B cell (primary cell): ENCODE measurements around the gene MAPK10. TPM values are rescaled to one million over a fixed set of nuclear protein-coding genes. Genes with fewer than 3 reads are reported as not detected.

Experiments used
- ATAC-seq: fragments of 200-7000 bp; cut with Tn5 transposase; one replicate; pipeline ENCODE4 v1.10.0; 2021; ENCODE audit warnings: low read depth, mild to moderate bottlenecking, moderate number of reproducible peaks, moderate library complexity
- CTCF ChIA-PET: fragments of 350-600 bp; sonication (Branson Sonifier 250); formaldehyde crosslinking; loops from one replicate; lab custom pipeline; 2021; ENCODE audit warnings: antibody characterized with exemption, inconsistent platforms; lab: Charles Lee
- POLR2A ChIA-PET: fragments of 350-600 bp; sonication (Branson Sonifier 250); formaldehyde crosslinking; loops from one replicate; lab custom pipeline; 2021; ENCODE audit warnings: antibody characterized with exemption; lab: Charles Lee
- DNase-seq: peaks from one replicate; pipeline ENCODE4 v3.0.0; 2013
- H2AFZ ChIP-seq: 2 replicates; pipeline ENCODE4 v1.6.1; 2012; ENCODE audit warnings: mild to moderate bottlenecking, low read depth, low read length; ENCODE audit not compliant: insufficient read depth, poor library complexity, severe bottlenecking
- H3K27ac ChIP-seq, 2 donors: 1 replicate in 1 of 2; 2 replicates in 1 of 2; pipeline ENCODE4 v1.5.1; 2012 to 2013; ENCODE audit warnings: low read length in 2 of 2, mild to moderate bottlenecking in 2 of 2, moderate library complexity in 1 of 2
- H3K27me3 ChIP-seq, 4 experiments: fragments of 200-600 bp in 1 of 4; sonication (generic) in 1 of 4; replicated peaks in 1 of 4; 1 replicate in 2 of 4; 2 replicates in 2 of 4; pipeline versions ENCODE4 v1.6.1 to v1.7.0; 2013 to 2016; ENCODE audit warnings: low read length in 3 of 4, mild to moderate bottlenecking in 2 of 4, mixed read lengths in 1 of 4, moderate library complexity in 1 of 4; ENCODE audit not compliant: insufficient read depth in 4 of 4, control insufficient read depth in 3 of 4; ENCODE audit errors: control extremely low read depth in 1 of 4
- H3K36me3 ChIP-seq, 2 experiments: replicated peaks in 1 of 2; 1 replicate in 1 of 2; 2 replicates in 1 of 2; pipeline versions ENCODE4 v1.6.1 to v1.7.1; 2013; ENCODE audit warnings: low read length in 1 of 2; ENCODE audit not compliant: insufficient read depth in 2 of 2, control insufficient read depth in 1 of 2; ENCODE audit errors: control extremely low read depth in 1 of 2, extremely low read depth in 1 of 2
- H3K4me1 ChIP-seq, 2 donors: fragments of 200-600 bp in 1 of 2; sonication (generic) in 1 of 2; 1 replicate in 1 of 2; 2 replicates in 1 of 2; pipeline versions ENCODE4 v1.5.1 to v1.6.1; 2013 to 2017; ENCODE audit warnings: low read length in 2 of 2; ENCODE audit not compliant: control insufficient read depth in 2 of 2, insufficient read depth in 2 of 2
- H3K4me2 ChIP-seq: replicated peaks from 2 replicates; pipeline ENCODE3; 2012; ENCODE audit warnings: mild to moderate bottlenecking, low read depth, low read length; ENCODE audit not compliant: poor library complexity, severe bottlenecking
- H3K4me3 ChIP-seq, 5 experiments: fragments of 200-600 bp in 1 of 5; sonication (generic) in 1 of 5; 1 replicate in 3 of 5; 2 replicates in 2 of 5; pipeline versions ENCODE4 v1.5.1 to v1.7.0; 2011 to 2016; ENCODE audit warnings: low read length in 4 of 5, mild to moderate bottlenecking in 4 of 5, low read depth in 2 of 5, control low read depth in 1 of 5, moderate library complexity in 1 of 5; ENCODE audit not compliant: insufficient read depth in 1 of 5; ENCODE audit errors: control extremely low read depth in 1 of 5, extremely low read depth in 1 of 5
- H3K79me2 ChIP-seq: fragments of 200-600 bp; sonication (generic); one replicate; pipeline ENCODE4 v1.6.0; 2016; ENCODE audit warnings: low read length; ENCODE audit not compliant: control insufficient read depth, insufficient read depth
- H3K9ac ChIP-seq: fragments of 200-600 bp; sonication (generic); 2 replicates; pipeline ENCODE4 v1.6.1; 2017; ENCODE audit warnings: mild to moderate bottlenecking, low read length, moderate library complexity
- H3K9me3 ChIP-seq, 3 donors: one replicate each; pipeline versions ENCODE4 v1.6.1 to v1.7.1; 2013; ENCODE audit warnings: low read length in 2 of 3; ENCODE audit not compliant: control insufficient read depth in 2 of 3, insufficient read depth in 1 of 3; ENCODE audit errors: control extremely low read depth in 1 of 3
- H4K20me1 ChIP-seq: 2 replicates; pipeline ENCODE4 v1.6.0; 2012; ENCODE audit warnings: mild to moderate bottlenecking, low read length; ENCODE audit not compliant: insufficient read depth, control insufficient read depth, poor library complexity, severe bottlenecking
- H3K27ac Mint-ChIP-seq: one replicate; pipeline ENCODE4 v1.8.0; 2021; ENCODE audit warnings: mixed read lengths
- H3K27me3 Mint-ChIP-seq: one replicate; pipeline ENCODE4 v1.8.0; 2021; ENCODE audit warnings: mixed read lengths
- H3K4me1 Mint-ChIP-seq: one replicate; pipeline ENCODE4 v1.8.0; 2021; ENCODE audit warnings: mixed read lengths
- H3K4me3 Mint-ChIP-seq: one replicate; pipeline ENCODE4 v1.8.0; 2021; ENCODE audit warnings: mixed read lengths
- H3K9me3 Mint-ChIP-seq: one replicate; pipeline ENCODE4 v1.8.0; 2022; ENCODE audit warnings: mixed read lengths; ENCODE audit not compliant: insufficient read depth
- EZH2 ChIP-seq: IDR thresholded peaks from 2 replicates; pipeline ENCODE4 v1.6.1; 2012; ENCODE audit warnings: borderline replicate concordance, low read depth, mild to moderate bottlenecking, moderate library complexity, low read length; ENCODE audit not compliant: insufficient read depth, poor library complexity, severe bottlenecking
- WGBS: methylation state at CpG from one replicate; pipeline ENCODE4 v1.1.5; 2013; ENCODE audit warnings: missing lambda C conversion rate; ENCODE audit not compliant: insufficient coverage; 5-methylcytosine and 5-hydroxymethylcytosine counted together
- intact Hi-C: fragments of 100-400 bp; cut with micrococcal nuclease; formaldehyde crosslinking; loops from one replicate; pipeline ENCODE4 v1.10.0; 2022
- polyA plus RNA-seq: library from polyadenylated mRNA; depleted of rRNA; stranded (reverse); fragments of >200 nt; gene quantifications from 2 replicates; pipeline ENCODE4 v1.2.3, GENCODE V29; 2012
- total RNA-seq, 2 donors: library from RNA; stranded (reverse); fragments of 120-200 nt in 1 of 2; gene quantifications; 1 replicate in 1 of 2; 2 replicates in 1 of 2; pipeline versions ENCODE4 v1.2.3 to v1.2.4, GENCODE V29; 2013 to 2022
- TF ChIP-seq, protein P1 (sequence below): fragments of 200-600 bp; IDR thresholded peaks from one replicate; pipeline ENCODE4 v1.8.0; 2022; ENCODE audit warnings: antibody characterized with exemption, mild to moderate bottlenecking

The MAPK10 gene
- total and polyA plus RNA-seq, 2 donors (not counting 1 experiment from before 2014, with no cell fraction given), result 0.03 to 3.1 TPM

DNA sequence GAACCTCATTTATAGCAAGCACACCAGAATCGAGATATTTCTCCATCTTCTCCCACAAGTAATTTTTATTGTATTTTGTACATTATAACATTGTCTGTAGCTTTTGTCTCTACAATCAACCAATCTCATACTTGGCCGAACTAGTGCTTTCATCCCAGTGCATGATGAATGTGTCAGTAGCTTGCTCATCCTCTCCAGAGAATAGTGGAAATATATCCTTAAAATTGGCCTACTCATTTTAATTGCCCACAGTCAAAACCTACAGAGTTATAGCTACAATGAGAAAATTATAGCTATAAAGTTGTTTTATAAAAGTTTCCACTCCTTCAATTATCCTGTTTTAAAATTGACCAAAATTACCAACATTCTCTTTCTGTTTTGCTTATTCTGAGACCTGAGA lies 103.8 kb downstream of the MAPK10 start:
- no peaks in the 10 kb centered on the region for H3K79me2 ChIP-seq
- H3K4me1 ChIP-seq, result no peaks in the 10 kb centered on the region
- WGBS, result no CpG with 5 or more reads among the region's 2 CpGs
- Mint-ChIP-seq H3K4me1 (no peaks in the 10 kb centered on the region), H3K4me3 (no peak overlapping the region), H3K9me3 (no peaks in the 10 kb centered on the region), H3K27ac (no peak overlapping the region), H3K27me3 (no peaks in the 10 kb centered on the region)
- CTCF ChIA-PET, result no interaction called here
- H3K4me3 ChIP-seq, result no peak overlapping the region
- no peaks in the 10 kb centered on the region for H4K20me1 ChIP-seq
- H3K9ac ChIP-seq, result no peak overlapping the region
- intact Hi-C loops, result no loop called here
- no peaks in the 10 kb centered on the region for H3K36me3 ChIP-seq
- no peaks in the 10 kb centered on the region for H3K27me3 ChIP-seq
- DNase-seq, result no peak
- H2AFZ ChIP-seq, result no peak overlapping the region
- no peak overlapping the region for H3K27ac ChIP-seq
- no peaks in the 10 kb centered on the region for H3K9me3 ChIP-seq
- no peak overlapping the region for H3K4me2 ChIP-seq
- POLR2A ChIA-PET, result no interaction called here
- TF ChIP-seq, protein P1, sequence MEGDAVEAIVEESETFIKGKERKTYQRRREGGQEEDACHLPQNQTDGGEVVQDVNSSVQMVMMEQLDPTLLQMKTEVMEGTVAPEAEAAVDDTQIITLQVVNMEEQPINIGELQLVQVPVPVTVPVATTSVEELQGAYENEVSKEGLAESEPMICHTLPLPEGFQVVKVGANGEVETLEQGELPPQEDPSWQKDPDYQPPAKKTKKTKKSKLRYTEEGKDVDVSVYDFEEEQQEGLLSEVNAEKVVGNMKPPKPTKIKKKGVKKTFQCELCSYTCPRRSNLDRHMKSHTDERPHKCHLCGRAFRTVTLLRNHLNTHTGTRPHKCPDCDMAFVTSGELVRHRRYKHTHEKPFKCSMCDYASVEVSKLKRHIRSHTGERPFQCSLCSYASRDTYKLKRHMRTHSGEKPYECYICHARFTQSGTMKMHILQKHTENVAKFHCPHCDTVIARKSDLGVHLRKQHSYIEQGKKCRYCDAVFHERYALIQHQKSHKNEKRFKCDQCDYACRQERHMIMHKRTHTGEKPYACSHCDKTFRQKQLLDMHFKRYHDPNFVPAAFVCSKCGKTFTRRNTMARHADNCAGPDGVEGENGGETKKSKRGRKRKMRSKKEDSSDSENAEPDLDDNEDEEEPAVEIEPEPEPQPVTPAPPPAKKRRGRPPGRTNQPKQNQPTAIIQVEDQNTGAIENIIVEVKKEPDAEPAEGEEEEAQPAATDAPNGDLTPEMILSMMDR, result no peak
- no peak for TF ChIP-seq EZH2
- ATAC-seq, result no peak

DNA sequence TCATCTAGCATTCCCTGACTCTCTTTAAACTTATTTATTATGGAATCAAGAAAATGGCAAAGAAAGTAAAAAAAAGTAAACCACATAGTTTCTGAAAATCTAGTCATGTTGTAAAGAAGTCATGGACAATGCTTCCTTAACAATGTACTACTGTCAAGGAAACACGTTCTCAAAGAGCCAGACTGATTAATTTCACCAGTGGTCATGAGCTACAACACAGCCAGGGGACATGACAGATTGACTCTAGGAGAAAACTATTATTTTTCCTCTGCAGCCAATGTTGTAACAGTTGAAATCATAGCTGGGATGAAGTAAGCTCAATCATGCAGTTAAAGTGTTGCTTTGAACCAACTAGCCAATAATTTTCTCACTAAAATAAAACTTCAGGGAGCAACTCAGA lies 109.2 kb downstream of the MAPK10 start:
- H4K20me1 ChIP-seq, result no peaks in the 10 kb centered on the region
- H3K4me3 Mint-ChIP-seq, result no peak overlapping the region
- WGBS, result no CpG with 5 or more reads among the region's 1 CpG
- ATAC-seq (no peak), DNase-seq (no peak)
- H3K4me2 ChIP-seq, result no peak overlapping the region
- H3K27me3 Mint-ChIP-seq, result no peaks in the 10 kb centered on the region
- no peaks in the 10 kb centered on the region for H3K27me3 ChIP-seq
- no peak overlapping the region for H3K4me3 ChIP-seq
- POLR2A ChIA-PET, result no interaction called here
- no peaks in the 10 kb centered on the region for H3K4me1 ChIP-seq
- H3K36me3 ChIP-seq, result no peaks in the 10 kb centered on the region
- H3K27ac ChIP-seq, result no peak overlapping the region
- H3K9me3 Mint-ChIP-seq, result no peaks in the 10 kb centered on the region
- TF ChIP-seq, protein P1, result no peak
- TF ChIP-seq EZH2, result no peak
- intact Hi-C loops, result no loop called here
- H3K4me1 Mint-ChIP-seq, result no peaks in the 10 kb centered on the region
- no peak overlapping the region for H3K27ac Mint-ChIP-seq
- no peak overlapping the region for H2AFZ ChIP-seq
- CTCF ChIA-PET, result no interaction called here
- H3K79me2 ChIP-seq, result no peaks in the 10 kb centered on the region
- H3K9ac ChIP-seq, result no peak overlapping the region
- H3K9me3 ChIP-seq, result no peaks in the 10 kb centered on the region
